ENCODE results near the gene OR51B4. TPM values are rescaled to one million over a fixed set of nuclear protein-coding genes. Genes with fewer than 3 reads are reported as not detected.

Gene OR51B4
- total RNA-seq, 1 experiment from 2014 or later, result 43.7 TPM

DNA sequence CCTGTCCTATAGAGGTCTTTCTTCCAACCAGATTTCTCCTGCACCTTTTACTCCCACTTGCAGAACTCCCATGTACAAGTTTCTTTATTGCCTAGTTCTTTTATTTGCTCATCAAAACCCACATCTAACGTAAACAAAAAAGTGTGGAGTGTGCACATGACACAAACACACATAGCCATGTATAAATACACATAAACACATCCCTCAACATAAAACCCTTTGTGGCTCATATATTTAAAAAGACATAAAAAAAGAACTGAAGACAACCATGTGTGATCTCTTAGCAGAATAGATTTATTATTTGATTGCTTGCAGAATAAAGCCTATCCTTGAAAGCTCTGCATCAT, 48.9 kb downstream of the OR51B4 start:
- TF ChIP-seq YY1 (IDR thresholded peaks at IDR 0.05; ENCODE audit: extremely low read depth, insufficient replicate concordance, low read depth, low read length), result no peak
- no peak for TF ChIP-seq RAD21 (IDR thresholded peaks at IDR 0.05; ENCODE audit: low read depth)
- no peak for TF ChIP-seq JUND (IDR thresholded peaks at IDR 0.05)
- TF ChIP-seq ELF1 (IDR thresholded peaks at IDR 0.05; ENCODE audit: borderline replicate concordance, low read depth), result no peak
- no peak for TF ChIP-seq TCF7L2 (IDR thresholded peaks at IDR 0.05; ENCODE audit: borderline replicate concordance, extremely low read depth, insufficient read depth, insufficient read length)
- no peak for TF ChIP-seq ZNF274 (IDR thresholded peaks at IDR 0.05; ENCODE audit: low read depth, low read length)
- TF ChIP-seq EZH2 (IDR thresholded peaks at IDR 0.05), result no peak
- TF ChIP-seq, protein P1, sequence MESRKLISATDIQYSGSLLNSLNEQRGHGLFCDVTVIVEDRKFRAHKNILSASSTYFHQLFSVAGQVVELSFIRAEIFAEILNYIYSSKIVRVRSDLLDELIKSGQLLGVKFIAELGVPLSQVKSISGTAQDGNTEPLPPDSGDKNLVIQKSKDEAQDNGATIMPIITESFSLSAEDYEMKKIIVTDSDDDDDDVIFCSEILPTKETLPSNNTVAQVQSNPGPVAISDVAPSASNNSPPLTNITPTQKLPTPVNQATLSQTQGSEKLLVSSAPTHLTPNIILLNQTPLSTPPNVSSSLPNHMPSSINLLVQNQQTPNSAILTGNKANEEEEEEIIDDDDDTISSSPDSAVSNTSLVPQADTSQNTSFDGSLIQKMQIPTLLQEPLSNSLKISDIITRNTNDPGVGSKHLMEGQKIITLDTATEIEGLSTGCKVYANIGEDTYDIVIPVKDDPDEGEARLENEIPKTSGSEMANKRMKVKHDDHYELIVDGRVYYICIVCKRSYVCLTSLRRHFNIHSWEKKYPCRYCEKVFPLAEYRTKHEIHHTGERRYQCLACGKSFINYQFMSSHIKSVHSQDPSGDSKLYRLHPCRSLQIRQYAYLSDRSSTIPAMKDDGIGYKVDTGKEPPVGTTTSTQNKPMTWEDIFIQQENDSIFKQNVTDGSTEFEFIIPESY (IDR thresholded peaks at IDR 0.05; ENCODE audit: extremely low read depth, insufficient replicate concordance, low read length), result no peak
- TF ChIP-seq FOSL1 (IDR thresholded peaks at IDR 0.05; ENCODE audit: low read depth), result no peak
- TF ChIP-seq, protein P2, sequence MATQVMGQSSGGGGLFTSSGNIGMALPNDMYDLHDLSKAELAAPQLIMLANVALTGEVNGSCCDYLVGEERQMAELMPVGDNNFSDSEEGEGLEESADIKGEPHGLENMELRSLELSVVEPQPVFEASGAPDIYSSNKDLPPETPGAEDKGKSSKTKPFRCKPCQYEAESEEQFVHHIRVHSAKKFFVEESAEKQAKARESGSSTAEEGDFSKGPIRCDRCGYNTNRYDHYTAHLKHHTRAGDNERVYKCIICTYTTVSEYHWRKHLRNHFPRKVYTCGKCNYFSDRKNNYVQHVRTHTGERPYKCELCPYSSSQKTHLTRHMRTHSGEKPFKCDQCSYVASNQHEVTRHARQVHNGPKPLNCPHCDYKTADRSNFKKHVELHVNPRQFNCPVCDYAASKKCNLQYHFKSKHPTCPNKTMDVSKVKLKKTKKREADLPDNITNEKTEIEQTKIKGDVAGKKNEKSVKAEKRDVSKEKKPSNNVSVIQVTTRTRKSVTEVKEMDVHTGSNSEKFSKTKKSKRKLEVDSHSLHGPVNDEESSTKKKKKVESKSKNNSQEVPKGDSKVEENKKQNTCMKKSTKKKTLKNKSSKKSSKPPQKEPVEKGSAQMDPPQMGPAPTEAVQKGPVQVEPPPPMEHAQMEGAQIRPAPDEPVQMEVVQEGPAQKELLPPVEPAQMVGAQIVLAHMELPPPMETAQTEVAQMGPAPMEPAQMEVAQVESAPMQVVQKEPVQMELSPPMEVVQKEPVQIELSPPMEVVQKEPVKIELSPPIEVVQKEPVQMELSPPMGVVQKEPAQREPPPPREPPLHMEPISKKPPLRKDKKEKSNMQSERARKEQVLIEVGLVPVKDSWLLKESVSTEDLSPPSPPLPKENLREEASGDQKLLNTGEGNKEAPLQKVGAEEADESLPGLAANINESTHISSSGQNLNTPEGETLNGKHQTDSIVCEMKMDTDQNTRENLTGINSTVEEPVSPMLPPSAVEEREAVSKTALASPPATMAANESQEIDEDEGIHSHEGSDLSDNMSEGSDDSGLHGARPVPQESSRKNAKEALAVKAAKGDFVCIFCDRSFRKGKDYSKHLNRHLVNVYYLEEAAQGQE (IDR thresholded peaks at IDR 0.05; ENCODE audit: low read depth), result no peak
- no peak for TF ChIP-seq EGR1 (IDR thresholded peaks at IDR 0.05; ENCODE audit: low read depth)
- no peak for TF ChIP-seq SRF (IDR thresholded peaks at IDR 0.05; ENCODE audit: low read depth)
- no peak for TF ChIP-seq POLR2A (IDR thresholded peaks at IDR 0.05; ENCODE audit: borderline replicate concordance, extremely low read depth, insufficient read depth, insufficient read length)
- TF ChIP-seq, protein P3, sequence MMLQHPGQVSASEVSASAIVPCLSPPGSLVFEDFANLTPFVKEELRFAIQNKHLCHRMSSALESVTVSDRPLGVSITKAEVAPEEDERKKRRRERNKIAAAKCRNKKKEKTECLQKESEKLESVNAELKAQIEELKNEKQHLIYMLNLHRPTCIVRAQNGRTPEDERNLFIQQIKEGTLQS (IDR thresholded peaks at IDR 0.05), result no peak
- no peak for TF ChIP-seq ZFX (IDR thresholded peaks at IDR 0.05)
- TF ChIP-seq, protein P4, sequence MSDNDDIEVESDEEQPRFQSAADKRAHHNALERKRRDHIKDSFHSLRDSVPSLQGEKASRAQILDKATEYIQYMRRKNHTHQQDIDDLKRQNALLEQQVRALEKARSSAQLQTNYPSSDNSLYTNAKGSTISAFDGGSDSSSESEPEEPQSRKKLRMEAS (IDR thresholded peaks at IDR 0.05), result no peak
- no peak for TF ChIP-seq CBX3 (IDR thresholded peaks at IDR 0.05; ENCODE audit: low read depth)
- TF ChIP-seq EZH2phosphoT487 (IDR thresholded peaks at IDR 0.05; ENCODE audit: borderline replicate concordance), result no peak
- no peak for TF ChIP-seq CEBPB (IDR thresholded peaks at IDR 0.05; ENCODE audit: low read depth)
- TF ChIP-seq, protein P5, sequence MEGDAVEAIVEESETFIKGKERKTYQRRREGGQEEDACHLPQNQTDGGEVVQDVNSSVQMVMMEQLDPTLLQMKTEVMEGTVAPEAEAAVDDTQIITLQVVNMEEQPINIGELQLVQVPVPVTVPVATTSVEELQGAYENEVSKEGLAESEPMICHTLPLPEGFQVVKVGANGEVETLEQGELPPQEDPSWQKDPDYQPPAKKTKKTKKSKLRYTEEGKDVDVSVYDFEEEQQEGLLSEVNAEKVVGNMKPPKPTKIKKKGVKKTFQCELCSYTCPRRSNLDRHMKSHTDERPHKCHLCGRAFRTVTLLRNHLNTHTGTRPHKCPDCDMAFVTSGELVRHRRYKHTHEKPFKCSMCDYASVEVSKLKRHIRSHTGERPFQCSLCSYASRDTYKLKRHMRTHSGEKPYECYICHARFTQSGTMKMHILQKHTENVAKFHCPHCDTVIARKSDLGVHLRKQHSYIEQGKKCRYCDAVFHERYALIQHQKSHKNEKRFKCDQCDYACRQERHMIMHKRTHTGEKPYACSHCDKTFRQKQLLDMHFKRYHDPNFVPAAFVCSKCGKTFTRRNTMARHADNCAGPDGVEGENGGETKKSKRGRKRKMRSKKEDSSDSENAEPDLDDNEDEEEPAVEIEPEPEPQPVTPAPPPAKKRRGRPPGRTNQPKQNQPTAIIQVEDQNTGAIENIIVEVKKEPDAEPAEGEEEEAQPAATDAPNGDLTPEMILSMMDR (IDR thresholded peaks at IDR 0.05 in 2 of 3, conservative IDR thresholded peaks at IDR 0.05 in 1 of 3; ENCODE audit: borderline replicate concordance in 1 of 3, insufficient read depth in 1 of 3, low read depth in 2 of 3, low read length in 2 of 3), result no peak
- no peaks in the 10 kb centered on the region for H3K9me3 ChIP-seq (ENCODE audit: control insufficient read depth in 1 of 2, insufficient read depth in 1 of 2, low read depth in 1 of 2, low read length in 2 of 2)
- no peaks in the 10 kb centered on the region for H4K20me1 ChIP-seq (ENCODE audit: insufficient read depth)
- no peaks in the 10 kb centered on the region; a peak in 1 of 4 replicates for H3K36me3 ChIP-seq (ENCODE audit: control insufficient read depth in 1 of 2, insufficient read depth in 2 of 2, low read length in 2 of 2)
- CTCF ChIA-PET, result no interaction called here
- POLR2A ChIA-PET, result no interaction called here
- no peaks in the 10 kb centered on the region for H3K9me2 ChIP-seq (ENCODE audit: insufficient read depth)
- no peak overlapping the region for H2AFZ ChIP-seq (ENCODE audit: low read depth, low read length, poor library complexity, severe bottlenecking)
- H3K9ac ChIP-seq (ENCODE audit: low read length), result no peak overlapping the region
- no TSS peak for BruUV-seq (replicated peaks)
- H3K79me2 ChIP-seq (ENCODE audit: insufficient read depth, low read length), result no peaks in the 10 kb centered on the region
- H3K4me1 ChIP-seq (ENCODE audit: control insufficient read depth in 1 of 2, insufficient read depth in 2 of 2, low read length in 2 of 2), result no peaks in the 10 kb centered on the region
- no peak overlapping the region for H3K4me3 ChIP-seq (replicated peaks in 1 of 2; ENCODE audit: low read depth in 1 of 2, low read length in 2 of 2)
- no peak for ATAC-seq
- no peak for DNase-seq (ENCODE audit: low read depth, low spot score)
- intact Hi-C loops (cut with micrococcal nuclease), result no loop called here
- H3K27ac ChIP-seq (ENCODE audit: low read depth, low read length), result no peak overlapping the region
- peaks cover 16% of the 10 kb centered on the region; the same call in 1 of the 2 replicates for H3K27me3 ChIP-seq (ENCODE audit: insufficient read depth, low read length)
- RAD21 ChIA-PET (ENCODE audit: low non-redundant PET in 1 of 2, low total read pairs in 2 of 2, uncharacterized antibody in 2 of 2, unreplicated experiment in 2 of 2), result no interaction called here
- no peak overlapping the region for H3K4me2 ChIP-seq (ENCODE audit: low read length)
